Measurements from ENCODE around the gene CPA4. TPM values are rescaled to one million over a fixed set of nuclear protein-coding genes. Genes with fewer than 3 reads are reported as not detected.
"Not testable (repeated sequence)": the region's sequence is repeated elsewhere in the genome, so short reads cannot be mapped to it uniquely, and the experiment has no call there.

CPA4 gene
- not detected for total RNA-seq
- not detected for total RNA-seq (2013)

- H3K27me3 Mint-ChIP-seq (ENCODE audit: low read depth in 2 of 2), result no peaks in the 10 kb centered on the region
- no peaks in the 10 kb centered on the region for H3K27me3 ChIP-seq (ENCODE audit: control insufficient read depth, insufficient read depth, low read length)
- no peaks in the 10 kb centered on the region for H3K36me3 ChIP-seq (ENCODE audit: control insufficient read depth, insufficient read depth, low read length)
- ATAC-seq, result no peak
- no peaks in the 10 kb centered on the region for H3K4me1 ChIP-seq (ENCODE audit: control insufficient read depth, insufficient read depth, low read length)
- no peak within 1 kb of the TSS for H3K4me3 Mint-ChIP-seq
- intact Hi-C loops (cut with micrococcal nuclease), result no loop called here
- H3K4me1 Mint-ChIP-seq, result no peaks in the 10 kb centered on the region
- DNase-seq, result no peak
- no peak within 1 kb of the TSS for H3K4me3 ChIP-seq (ENCODE audit: low read length)
- H3K9me3 ChIP-seq (ENCODE audit: control insufficient read depth, insufficient read depth, low read length), result no peaks in the 10 kb centered on the region
- no peak within 1 kb of the TSS for H3K27ac Mint-ChIP-seq
- no peaks in the 10 kb centered on the region for H3K36me3 Mint-ChIP-seq
- H3K9me3 Mint-ChIP-seq, result no peaks in the 10 kb centered on the region
- 69% methylated on average over 1 of the region's 1 CpG for WGBS (ENCODE audit: insufficient coverage)
- no peak for TF ChIP-seq CTCF (IDR thresholded peaks at IDR 0.05)
- no peak within 1 kb of the TSS for H3K27ac ChIP-seq (ENCODE audit: low read length)
These were observed at the start of gene CPA4 for GRCh38 chr7:130292682-130293257. Gene CPA4, plus strand, starts transcription at chr7:130293161. Its CDS starts 20 bp downstream, at chr7:130293181.

- H3K9me3 Mint-ChIP-seq; H3K4me3 Mint-ChIP-seq; DNase-seq; H3K27ac ChIP-seq (ENCODE audit: low read length); H3K4me3 ChIP-seq (ENCODE audit: low read length); H3K36me3 Mint-ChIP-seq; H3K4me1 ChIP-seq (ENCODE audit: control insufficient read depth, insufficient read depth, low read length); H3K36me3 ChIP-seq (ENCODE audit: control insufficient read depth, insufficient read depth, low read length); H3K9me3 ChIP-seq (ENCODE audit: control insufficient read depth, insufficient read depth, low read length); ATAC-seq; H3K4me1 Mint-ChIP-seq; H3K27me3 ChIP-seq (ENCODE audit: control insufficient read depth, insufficient read depth, low read length); H3K27ac Mint-ChIP-seq: not testable (repeated sequence)
- H3K27me3 Mint-ChIP-seq (ENCODE audit: low read depth in 2 of 2), result peaks cover 12 to 26% of the 10 kb centered on the region in 2 donors
- intact Hi-C loops (cut with micrococcal nuclease), result loop anchor here (2.0 to 5.0 kb wide), 2 partner anchors 319 to 589 kb away; no protein-coding TSS in a partner anchor
- 33% methylated on average over 1 of the region's 1 CpG for WGBS (ENCODE audit: insufficient coverage)
These were observed 49.5 kb upstream of the CPA4 start for GRCh38 chr7:130243486-130243885.

GRCh38 chr7:130246491-130246890, 46.5 kb upstream of the CPA4 start:
- intact Hi-C loops (cut with micrococcal nuclease); H3K4me3 ChIP-seq (ENCODE audit: low read length); DNase-seq; H3K4me1 ChIP-seq (ENCODE audit: control insufficient read depth, insufficient read depth, low read length); ATAC-seq; H3K27me3 ChIP-seq (ENCODE audit: control insufficient read depth, insufficient read depth, low read length); H3K4me1 Mint-ChIP-seq; H3K27ac Mint-ChIP-seq; H3K27ac ChIP-seq (ENCODE audit: low read length); H3K36me3 Mint-ChIP-seq; H3K4me3 Mint-ChIP-seq; H3K9me3 ChIP-seq (ENCODE audit: control insufficient read depth, insufficient read depth, low read length); H3K36me3 ChIP-seq (ENCODE audit: control insufficient read depth, insufficient read depth, low read length); H3K9me3 Mint-ChIP-seq: not testable (repeated sequence)
- WGBS (ENCODE audit: insufficient coverage), result 100% methylated on average over 1 of the region's 1 CpG
- peaks cover 12 to 26% of the 10 kb centered on the region in 2 donors for H3K27me3 Mint-ChIP-seq (ENCODE audit: low read depth in 2 of 2)

GRCh38 chr7:130248842-130249241, 44.1 kb upstream of the CPA4 start:
- H3K27me3 ChIP-seq (ENCODE audit: control insufficient read depth, insufficient read depth, low read length); H3K9me3 ChIP-seq (ENCODE audit: control insufficient read depth, insufficient read depth, low read length); DNase-seq; H3K4me1 Mint-ChIP-seq; H3K36me3 Mint-ChIP-seq; H3K9me3 Mint-ChIP-seq; H3K27ac Mint-ChIP-seq; H3K4me1 ChIP-seq (ENCODE audit: control insufficient read depth, insufficient read depth, low read length); ATAC-seq; intact Hi-C loops (cut with micrococcal nuclease); H3K27ac ChIP-seq (ENCODE audit: low read length); H3K4me3 ChIP-seq (ENCODE audit: low read length); H3K4me3 Mint-ChIP-seq; H3K36me3 ChIP-seq (ENCODE audit: control insufficient read depth, insufficient read depth, low read length): not testable (repeated sequence)
- 85% methylated on average over 4 of the region's 5 CpGs for WGBS (ENCODE audit: insufficient coverage)
- H3K27me3 Mint-ChIP-seq (ENCODE audit: low read depth in 2 of 2), result peaks cover 18 to 33% of the 10 kb centered on the region in 2 donors

- H3K27me3 ChIP-seq (ENCODE audit: control insufficient read depth, insufficient read depth, low read length); ATAC-seq; H3K27ac Mint-ChIP-seq; H3K36me3 Mint-ChIP-seq; H3K4me3 ChIP-seq (ENCODE audit: low read length); H3K27ac ChIP-seq (ENCODE audit: low read length); H3K9me3 Mint-ChIP-seq; intact Hi-C loops (cut with micrococcal nuclease); H3K36me3 ChIP-seq (ENCODE audit: control insufficient read depth, insufficient read depth, low read length); H3K9me3 ChIP-seq (ENCODE audit: control insufficient read depth, insufficient read depth, low read length); H3K4me1 Mint-ChIP-seq; H3K4me1 ChIP-seq (ENCODE audit: control insufficient read depth, insufficient read depth, low read length); H3K4me3 Mint-ChIP-seq; DNase-seq: not testable (repeated sequence)
- peaks cover 17 to 28% of the 10 kb centered on the region in 2 donors for H3K27me3 Mint-ChIP-seq (ENCODE audit: low read depth in 2 of 2)
- 100% methylated on average over 1 of the region's 3 CpGs for WGBS (ENCODE audit: insufficient coverage)
These were observed 43.3 kb upstream of the CPA4 start for GRCh38 chr7:130249626-130250025.

Measured in natural killer cell (primary cell).